Measurements from ENCODE around the gene CRYL1.

The CRYL1 gene

GRCh38 chr13:20424559-20424852 is 101.2 kb downstream of the CRYL1 start:
- no peak for DNase-seq (ENCODE audit: insufficient read length, low spot score)
- no peak for FAIRE-seq
- no peak for TF ChIP-seq POLR2A (IDR thresholded peaks at IDR 0.05; ENCODE audit: low read depth, low read length)

DNA sequence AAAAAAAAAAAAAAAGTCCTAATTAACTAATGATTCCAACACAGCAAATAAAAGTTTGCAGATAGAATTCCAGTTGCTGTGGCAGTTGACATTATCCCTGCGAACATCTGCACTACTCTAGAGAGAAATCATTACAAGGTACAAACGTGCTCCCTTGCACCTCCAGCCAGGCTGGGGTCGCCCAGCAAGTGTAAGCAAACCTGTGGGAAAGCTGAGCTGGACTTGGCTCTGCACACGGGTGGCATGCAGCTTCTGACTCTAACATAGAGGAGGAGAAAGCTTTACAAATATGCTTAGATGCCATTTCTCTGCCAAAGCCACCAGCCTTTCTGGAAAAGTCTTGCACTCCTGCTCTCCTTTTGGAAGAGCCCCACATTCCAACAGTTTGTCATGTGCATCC is 103.3 kb downstream of the CRYL1 start:
- no peak for TF ChIP-seq POLR2A (IDR thresholded peaks at IDR 0.05; ENCODE audit: low read depth, low read length)
- FAIRE-seq (no peak), DNase-seq (ENCODE audit: insufficient read length, low spot score) (no peak)

DNA sequence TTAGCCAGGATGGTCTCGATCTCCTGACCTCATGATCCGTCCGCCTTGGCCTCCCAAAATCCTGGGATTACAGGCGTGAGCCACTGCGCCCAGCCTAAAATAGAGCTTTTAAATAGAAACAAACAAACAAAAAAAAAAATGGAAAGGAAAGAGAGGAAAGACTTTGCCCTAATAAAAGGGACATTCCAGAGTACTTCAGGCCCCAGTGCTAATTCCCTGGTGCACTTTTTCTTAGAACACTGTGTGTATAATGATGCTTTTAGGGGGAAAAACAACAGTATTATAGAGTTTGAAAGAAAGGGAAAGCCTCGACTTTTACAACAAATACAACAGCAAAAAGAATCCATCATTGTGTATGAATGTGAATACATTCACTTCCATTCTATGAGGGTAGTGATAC is 104.7 kb downstream of the CRYL1 start:
- DNase-seq (ENCODE audit: insufficient read length, low spot score): no peak
- no peak for FAIRE-seq
- no peak for TF ChIP-seq POLR2A (IDR thresholded peaks at IDR 0.05; ENCODE audit: low read depth, low read length)

DNA sequence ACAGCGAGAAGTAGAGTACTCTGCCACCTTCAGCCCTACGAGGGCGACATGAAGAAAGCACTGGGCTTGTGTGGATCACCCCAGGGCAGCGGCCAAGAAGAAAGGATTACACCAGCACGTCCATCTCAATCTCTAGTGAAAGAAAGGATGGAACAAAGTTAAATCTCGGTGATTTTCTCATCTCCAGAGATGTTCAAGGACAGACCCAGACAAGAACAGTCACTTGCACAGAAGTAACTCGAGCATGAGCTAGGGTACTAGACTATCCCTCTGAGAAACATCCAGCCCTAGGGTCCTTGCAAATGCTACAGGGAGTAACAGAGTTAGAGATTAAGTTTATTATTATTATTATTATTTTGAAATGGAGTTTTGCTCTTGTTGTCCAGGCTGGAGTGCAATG is 106.7 kb downstream of the CRYL1 start:
- no peak for DNase-seq (ENCODE audit: insufficient read length, low spot score)
- no peak for TF ChIP-seq POLR2A (IDR thresholded peaks at IDR 0.05; ENCODE audit: low read depth, low read length)
- no peak for FAIRE-seq

- DNase-seq (ENCODE audit: insufficient read length, low spot score) (no peak), FAIRE-seq (no peak)
- TF ChIP-seq POLR2A (IDR thresholded peaks at IDR 0.05; ENCODE audit: low read depth, low read length): no peak
Measured at GRCh38 chr13:20416223-20416745, 109.4 kb downstream of the CRYL1 start.

DNA sequence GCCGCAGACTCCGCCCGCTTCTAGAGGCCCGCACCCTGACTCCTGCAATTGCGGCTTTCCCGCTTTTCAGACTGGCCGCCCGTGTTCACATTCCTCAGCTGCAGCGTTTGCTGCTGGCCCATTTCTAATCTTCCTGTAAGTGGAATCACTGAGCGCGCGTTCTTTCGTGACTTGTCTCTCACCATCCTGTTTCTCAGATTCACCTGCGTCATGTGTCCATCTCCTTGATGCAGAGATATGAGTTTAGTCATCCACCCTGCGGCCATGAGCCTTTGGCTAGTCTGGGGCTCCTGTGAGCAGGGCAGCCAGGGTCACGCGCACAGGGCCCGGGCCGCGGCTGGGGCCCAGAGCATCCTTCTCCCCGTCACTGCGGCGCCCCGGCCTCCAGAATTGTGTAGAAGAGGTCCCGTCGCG is 110.0 kb downstream of the CRYL1 start:
- TF ChIP-seq POLR2A (IDR thresholded peaks at IDR 0.05; ENCODE audit: low read depth, low read length): no peak
- DNase-seq (ENCODE audit: insufficient read length, low spot score): no peak
- no peak for FAIRE-seq

- TF ChIP-seq POLR2A (IDR thresholded peaks at IDR 0.05; ENCODE audit: low read depth, low read length): no peak
- FAIRE-seq: no peak
- no peak for DNase-seq (ENCODE audit: insufficient read length, low spot score)
Measured at GRCh38 chr13:20415306-20415679, 110.4 kb downstream of the CRYL1 start.

DNA sequence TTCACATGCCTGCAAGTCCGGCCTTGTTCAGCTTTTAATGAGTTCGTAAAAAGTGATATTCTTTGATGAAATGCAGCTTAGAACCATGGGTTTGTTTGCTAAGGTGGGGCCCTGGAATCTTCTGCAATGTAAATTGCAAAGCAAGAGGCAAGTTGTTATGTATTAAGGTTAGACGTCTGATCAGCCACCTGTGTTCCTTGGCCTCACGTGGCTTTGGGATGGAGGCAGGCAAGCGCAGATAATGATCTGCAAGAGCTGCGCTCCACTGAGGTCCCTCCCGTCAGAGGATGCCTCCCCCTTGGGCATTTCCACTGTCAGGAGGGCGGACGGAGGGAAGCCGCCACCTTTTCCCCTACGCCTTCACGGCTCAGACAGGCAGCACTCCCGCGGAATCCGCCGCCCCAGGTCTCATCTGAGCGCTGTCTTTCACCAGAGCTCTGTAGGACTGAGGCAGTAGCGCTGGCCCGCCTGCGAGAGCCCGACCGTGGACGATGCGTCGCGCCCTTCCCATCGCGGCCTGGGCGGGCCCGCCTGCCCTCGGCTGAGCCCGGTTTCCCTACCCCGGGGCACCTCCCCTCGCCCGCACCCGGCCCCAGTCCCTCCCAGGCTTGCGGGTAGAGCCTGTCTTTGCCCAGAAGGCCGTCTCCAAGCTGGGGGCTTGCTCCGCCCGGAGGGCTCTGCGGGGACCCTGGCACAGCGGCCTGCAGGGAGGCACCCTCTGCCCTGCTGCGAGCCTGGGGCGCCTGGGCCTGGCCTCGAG is 110.9 kb downstream of the CRYL1 start:
- no peak for DNase-seq (ENCODE audit: insufficient read length, low spot score)
- no peak for FAIRE-seq
- no peak for TF ChIP-seq POLR2A (IDR thresholded peaks at IDR 0.05; ENCODE audit: low read depth, low read length)

DNA sequence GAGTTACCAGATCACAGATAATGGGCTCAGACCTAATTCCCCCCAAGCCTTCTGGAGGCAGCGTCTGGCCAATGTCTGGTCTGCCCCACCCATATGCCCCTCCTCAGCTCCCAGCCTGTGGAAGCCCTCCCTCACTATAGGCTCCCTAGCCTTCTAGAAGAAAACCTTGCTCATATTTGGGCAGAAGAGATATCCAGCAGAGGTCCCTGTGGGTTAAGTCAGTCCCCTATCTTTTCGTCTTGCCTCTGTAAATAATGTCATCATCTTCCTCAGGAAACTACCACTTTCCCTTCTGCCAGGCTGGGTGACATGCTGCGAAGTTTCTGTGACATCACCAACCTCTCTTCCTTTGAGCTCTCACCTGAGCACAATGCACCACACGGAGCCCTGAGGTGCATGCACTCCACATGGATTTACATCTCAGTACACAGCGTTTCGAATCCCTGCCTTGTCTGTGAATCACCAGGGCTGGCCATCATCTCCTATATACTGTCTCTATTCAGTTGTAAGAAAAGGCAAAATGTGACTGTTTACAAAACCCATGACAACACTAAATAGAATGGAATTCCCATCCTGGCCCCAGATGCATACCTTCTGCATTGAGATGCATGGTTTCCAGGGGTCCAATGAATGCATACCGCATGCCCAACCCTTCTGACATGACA is 112.8 kb downstream of the CRYL1 start:
- DNase-seq (ENCODE audit: insufficient read length, low spot score) (no peak), FAIRE-seq (no peak)
- TF ChIP-seq POLR2A (IDR thresholded peaks at IDR 0.05; ENCODE audit: low read depth, low read length): no peak

GRCh38 chr13:20411638-20412342 is 113.9 kb downstream of the CRYL1 start:
- DNase-seq (ENCODE audit: insufficient read length, low spot score) (no peak), FAIRE-seq (no peak)
- no peak for TF ChIP-seq POLR2A (IDR thresholded peaks at IDR 0.05; ENCODE audit: low read depth, low read length)

DNA sequence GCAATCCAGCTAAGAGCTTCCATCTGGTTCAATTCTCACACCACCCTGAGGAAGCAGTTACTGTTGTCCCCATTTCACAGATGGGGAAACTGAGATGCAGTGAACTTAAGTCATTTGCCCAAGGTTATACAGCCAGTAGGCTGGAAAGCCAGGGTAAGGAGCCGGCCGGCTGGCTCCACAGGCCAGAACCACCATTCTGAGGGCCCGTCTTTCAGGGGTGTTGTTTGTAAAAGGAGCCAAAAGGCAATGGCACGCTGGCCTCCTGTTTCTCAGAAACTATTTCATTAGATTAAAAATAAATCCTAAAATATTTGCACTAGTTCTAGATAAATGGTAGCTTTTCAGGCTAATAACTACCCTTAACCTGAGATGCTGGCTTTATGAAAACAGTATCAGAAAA is 114.9 kb downstream of the CRYL1 start:
- DNase-seq (ENCODE audit: insufficient read length, low spot score) (no peak), FAIRE-seq (no peak)
- TF ChIP-seq POLR2A (IDR thresholded peaks at IDR 0.05; ENCODE audit: low read depth, low read length): no peak

DNA sequence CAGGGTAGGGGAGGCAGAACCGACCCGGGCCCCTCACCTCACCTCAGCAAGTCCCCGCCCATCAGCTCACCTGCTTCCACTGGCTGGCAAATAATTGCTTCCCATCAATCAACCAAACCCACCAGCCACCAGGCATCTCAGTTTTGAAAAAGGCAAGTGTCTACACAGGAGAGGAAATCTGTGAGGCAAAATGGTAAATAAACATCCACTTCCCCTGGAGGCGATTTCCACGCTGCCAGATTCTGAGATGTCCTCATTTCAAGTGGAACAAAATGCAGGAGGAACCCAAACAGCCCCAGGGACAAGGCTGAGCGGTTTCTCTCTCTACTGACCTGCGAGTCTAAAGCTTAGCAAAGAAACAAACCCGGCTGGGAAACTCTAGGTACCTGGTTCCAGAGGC is 117.5 kb downstream of the CRYL1 start:
- no peak for DNase-seq (ENCODE audit: insufficient read length, low spot score)
- no peak for FAIRE-seq
- TF ChIP-seq POLR2A (IDR thresholded peaks at IDR 0.05; ENCODE audit: low read depth, low read length): no peak

DNA sequence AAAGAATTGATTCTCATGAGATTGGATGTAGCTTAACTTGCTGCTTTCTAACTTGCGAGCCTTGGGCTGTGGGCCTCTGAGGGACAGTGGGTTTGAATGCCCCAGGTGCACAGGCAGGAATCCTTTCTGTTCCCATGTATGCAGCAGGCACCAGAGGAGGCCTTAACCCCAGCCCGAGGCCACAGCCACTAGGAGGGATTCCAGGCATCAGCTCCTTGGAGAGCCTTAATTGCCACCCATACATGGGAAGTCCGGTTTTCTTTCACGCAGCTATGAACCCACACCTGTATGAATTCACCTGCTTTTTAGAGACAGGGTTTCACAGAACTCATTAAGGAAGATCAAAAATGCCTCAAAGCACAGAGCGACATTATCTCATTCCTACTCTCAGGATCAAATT is 117.9 kb downstream of the CRYL1 start:
- DNase-seq (ENCODE audit: insufficient read length, low spot score): no peak
- FAIRE-seq: no peak
- no peak for TF ChIP-seq POLR2A (IDR thresholded peaks at IDR 0.05; ENCODE audit: low read depth, low read length)

DNA sequence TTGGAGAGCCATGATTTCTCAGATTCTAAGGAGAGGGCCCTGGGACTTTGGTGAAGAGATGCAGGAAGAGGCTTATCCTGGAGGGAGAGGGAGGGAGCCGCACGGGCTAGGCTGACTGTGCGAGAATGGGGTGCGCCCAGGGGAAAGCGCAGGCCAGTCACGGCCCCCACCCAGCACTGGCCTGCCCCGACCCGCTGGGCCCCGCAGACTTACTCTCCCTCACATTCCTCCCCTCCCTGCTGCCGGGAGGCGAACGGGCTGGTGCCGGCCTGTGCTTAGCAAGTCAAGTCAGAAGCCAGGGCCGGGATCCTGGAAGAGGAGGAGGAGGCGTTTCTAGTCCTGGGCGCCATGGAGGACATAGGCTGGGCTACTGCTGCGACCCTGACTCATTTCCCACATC is 120.0 kb downstream of the CRYL1 start:
- no peak for TF ChIP-seq POLR2A (IDR thresholded peaks at IDR 0.05; ENCODE audit: low read depth, low read length)
- DNase-seq (ENCODE audit: insufficient read length, low spot score) (no peak), FAIRE-seq (no peak)

Measured in H54 (cell line).